Activated naive CD4-positive, alpha-beta T cell treated with anti-CD3 and anti-CD28 coated beads, Interleukin-2, amount 50 U/mL, for 24 hours (primary cell): ENCODE results near the gene USP49.
"Not testable (repeated sequence)": the region's sequence is repeated elsewhere in the genome, so short reads cannot be mapped to it uniquely, and the experiment has no call there.

Experiments
- H3K27ac Mint-ChIP-seq: one replicate; pipeline ENCODE4 v1.8.0; 2021; ENCODE audit warnings: mild to moderate bottlenecking, mixed read lengths
- H3K27me3 Mint-ChIP-seq: one replicate; pipeline ENCODE4 v1.8.0; 2021; ENCODE audit warnings: mixed read lengths
- H3K36me3 Mint-ChIP-seq: one replicate; pipeline ENCODE4 v1.8.0; 2021; ENCODE audit warnings: mixed read lengths
- H3K4me1 Mint-ChIP-seq: one replicate; pipeline ENCODE4 v1.8.0; 2021; ENCODE audit warnings: mixed read lengths
- H3K4me3 Mint-ChIP-seq: one replicate; pipeline ENCODE4 v1.8.0; 2021; ENCODE audit warnings: mild to moderate bottlenecking, mixed read lengths
- H3K9me3 Mint-ChIP-seq: one replicate; pipeline ENCODE4 v1.8.0; 2021; ENCODE audit warnings: mixed read lengths

USP49 gene

DNA sequence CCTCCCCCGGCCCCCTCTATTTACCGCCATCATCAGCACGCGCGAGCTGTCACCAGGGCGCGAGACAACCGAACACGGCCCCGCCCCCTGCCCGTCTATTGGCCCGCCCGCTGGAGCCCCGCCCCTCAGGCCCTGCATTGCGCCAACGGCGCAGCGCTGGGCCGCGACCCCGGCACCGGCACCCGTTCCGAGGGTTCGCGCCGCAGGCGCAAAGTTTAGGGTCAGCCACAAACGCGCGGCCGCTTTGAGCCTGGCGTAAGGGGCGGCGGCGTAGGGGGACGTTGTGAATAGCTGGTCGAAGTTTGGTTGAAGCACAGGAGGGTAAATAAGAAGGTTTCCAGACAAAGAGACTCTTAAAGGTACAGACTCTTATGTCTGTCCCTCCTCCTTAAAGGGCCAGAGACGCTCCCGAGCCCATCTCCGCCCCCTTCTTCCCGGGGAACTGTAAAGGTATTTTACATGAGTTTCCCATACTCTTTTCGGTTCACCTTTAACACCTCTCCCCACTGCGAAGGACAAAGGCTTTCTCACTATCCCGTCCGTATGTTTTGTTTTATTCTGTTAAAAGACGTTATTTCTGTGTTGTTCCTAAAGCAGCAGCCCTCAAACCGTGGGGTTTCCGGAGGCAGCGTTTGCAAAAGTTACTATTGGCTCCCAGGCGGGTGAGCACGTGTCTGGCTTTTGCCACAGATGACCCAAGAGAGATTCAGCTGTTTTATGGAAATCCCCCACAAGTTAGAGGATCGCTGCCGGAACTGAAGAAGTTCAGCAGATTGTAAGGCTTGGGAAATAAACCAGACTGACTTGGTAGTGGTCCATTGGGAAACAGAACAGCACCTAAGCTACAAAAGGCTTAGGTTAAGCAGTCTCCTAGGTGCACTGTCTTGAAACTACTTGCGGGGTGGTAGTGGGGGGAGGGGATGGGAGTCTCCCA, at the start of gene USP49:
TSS of gene USP49 (minus strand) at position 76 of the 934 bp plus-strand sequence. CDS start 88,392 bp downstream, outside the sequence.
- H3K27me3 Mint-ChIP-seq: no peaks in the 10 kb centered on the region
- H3K9me3 Mint-ChIP-seq: no peaks in the 10 kb centered on the region
- no peak within 1 kb of the TSS for H3K4me3 Mint-ChIP-seq
- peak within 1 kb of the TSS; percentile 97 for H3K27ac Mint-ChIP-seq
- H3K4me1 Mint-ChIP-seq: peaks cover 12% of the 10 kb centered on the region
- H3K36me3 Mint-ChIP-seq: no peaks in the 10 kb centered on the region

DNA sequence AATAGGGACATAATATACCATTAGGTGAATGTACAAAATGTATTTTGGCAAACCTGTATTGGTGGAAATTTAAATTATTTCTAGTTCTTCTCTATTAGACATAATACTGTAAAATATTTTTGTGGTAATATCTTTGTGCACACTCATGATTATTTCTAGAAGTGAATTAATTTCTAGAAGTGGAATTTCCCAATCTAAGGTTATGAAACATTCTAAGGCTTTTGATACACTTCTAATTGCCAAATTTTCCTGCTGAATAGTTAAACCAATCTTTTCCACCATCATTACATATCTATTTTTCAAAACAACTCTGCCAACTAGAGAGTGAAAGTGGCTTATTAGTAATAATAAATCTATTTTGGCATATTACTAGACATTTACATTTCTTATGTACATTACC, 48.3 kb upstream of the USP49 start:
- peaks cover 55% of the 10 kb centered on the region for H3K4me1 Mint-ChIP-seq
- no peak overlapping the region for H3K4me3 Mint-ChIP-seq
- H3K36me3 Mint-ChIP-seq: peaks cover 14% of the 10 kb centered on the region
- no peaks in the 10 kb centered on the region for H3K27me3 Mint-ChIP-seq
- no peaks in the 10 kb centered on the region for H3K9me3 Mint-ChIP-seq
- peak overlapping the region; percentile 55 for H3K27ac Mint-ChIP-seq

DNA sequence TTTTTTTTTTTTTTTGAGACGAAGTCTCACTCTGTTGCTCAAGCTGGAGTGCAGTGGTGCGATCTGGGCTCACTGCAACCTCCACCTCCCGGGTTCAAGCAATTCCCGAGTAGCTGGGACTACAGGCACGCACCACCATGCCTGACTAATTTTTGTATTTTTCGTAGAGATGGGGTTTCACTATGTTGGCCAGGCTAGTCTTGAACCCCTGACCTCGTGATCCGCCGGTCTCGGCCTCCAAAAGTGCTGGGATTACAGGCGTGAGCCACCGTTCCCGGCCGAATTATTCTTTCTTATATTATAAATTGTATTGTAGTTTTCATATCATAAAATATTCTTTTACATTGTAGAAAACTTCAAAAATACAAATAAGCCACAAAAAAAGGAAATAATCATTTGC, 47.7 kb upstream of the USP49 start:
- Mint-ChIP-seq H3K4me1 (peaks cover 56% of the 10 kb centered on the region), H3K36me3 (peaks cover 14% of the 10 kb centered on the region)
- H3K4me3 Mint-ChIP-seq, H3K9me3 Mint-ChIP-seq, H3K27ac Mint-ChIP-seq, H3K27me3 Mint-ChIP-seq: not testable (repeated sequence)

DNA sequence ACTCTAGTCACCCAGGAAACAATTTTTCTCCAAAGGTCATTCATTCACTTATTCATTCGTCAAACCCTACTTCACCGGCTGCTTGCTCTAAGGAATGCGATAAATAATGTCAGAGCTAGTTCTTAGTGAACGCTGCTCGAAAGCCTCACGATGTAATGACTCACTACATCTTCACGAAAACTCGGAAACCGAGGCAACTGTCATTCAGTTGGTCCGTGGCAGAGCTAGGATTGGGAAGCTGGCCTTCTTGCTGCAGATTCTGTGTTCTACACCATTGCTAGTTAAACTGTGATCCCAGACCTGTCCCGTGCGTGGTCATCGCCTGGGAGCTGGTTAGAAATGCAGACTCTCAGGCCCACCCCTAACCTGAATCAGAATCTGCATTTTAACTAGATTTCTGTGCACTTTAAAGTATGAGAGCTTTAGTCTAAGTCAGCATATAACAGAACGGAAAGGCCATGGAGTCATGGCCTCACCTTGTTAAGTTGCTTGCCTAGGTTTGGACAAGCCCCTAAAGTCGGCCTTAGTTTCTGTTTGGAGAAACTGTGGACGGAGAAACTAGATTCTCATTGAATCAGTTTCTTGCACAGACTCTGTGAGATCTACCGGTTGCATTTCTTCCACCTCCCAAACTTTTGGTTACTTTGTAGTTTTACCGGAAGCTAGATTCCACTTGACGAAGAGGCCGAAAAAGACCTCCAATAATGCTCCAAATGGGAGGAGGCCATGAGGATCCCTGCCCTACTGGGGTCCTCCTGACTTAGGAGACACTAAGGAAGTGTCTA, 47.1 kb upstream of the USP49 start:
- peaks cover 17% of the 10 kb centered on the region for H3K36me3 Mint-ChIP-seq
- peak overlapping the region; percentile 94 for H3K4me3 Mint-ChIP-seq
- H3K27me3 Mint-ChIP-seq: no peaks in the 10 kb centered on the region
- H3K9me3 Mint-ChIP-seq: no peaks in the 10 kb centered on the region
- H3K27ac Mint-ChIP-seq: peak overlapping the region; percentile 97
- peaks cover 56% of the 10 kb centered on the region for H3K4me1 Mint-ChIP-seq

DNA sequence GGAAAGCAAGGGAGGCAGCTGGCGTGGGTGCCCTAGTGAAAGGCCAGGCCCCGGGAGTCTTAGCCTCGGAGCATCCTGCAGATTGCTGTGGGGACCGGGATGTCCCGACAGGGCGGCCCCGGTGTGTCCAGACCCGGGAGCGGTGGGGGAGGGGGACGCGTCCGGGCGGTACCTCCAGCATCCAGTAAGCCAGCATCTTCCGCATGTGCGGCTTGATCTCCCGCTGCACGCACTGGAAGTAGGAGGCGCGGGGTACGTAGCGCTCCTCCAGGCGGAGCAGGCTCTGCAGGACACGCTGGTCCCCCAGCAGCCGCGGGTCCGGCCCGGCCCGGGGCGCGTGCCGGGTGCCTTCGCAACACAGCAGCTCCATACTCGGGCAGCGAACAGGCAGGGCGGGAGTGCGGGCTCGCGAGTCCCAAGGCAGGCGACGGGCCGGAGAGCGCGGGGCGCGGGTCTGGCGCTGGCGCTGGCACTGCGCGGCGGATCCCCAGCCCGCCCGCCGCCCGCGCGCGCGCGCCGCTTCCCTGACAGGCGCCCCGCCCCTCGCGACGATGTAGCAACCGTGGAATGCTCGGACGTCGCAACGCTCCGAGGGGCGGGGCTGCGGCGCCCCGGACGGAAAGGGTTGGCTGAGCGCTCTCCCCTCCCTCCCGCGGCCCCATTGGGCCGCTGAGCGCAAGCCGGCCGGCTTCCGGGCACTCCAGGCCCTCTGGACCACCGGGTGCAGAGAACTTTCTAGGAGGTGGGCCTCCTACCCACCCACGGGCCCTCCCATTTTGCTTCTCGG, 46.3 kb upstream of the USP49 start, which contains the start of gene CCND3:
TSS of gene CCND3 (minus strand) at position 529 of the 787 bp plus-strand sequence. CDS start at position 370, 159 bp downstream.
- Mint-ChIP-seq H3K9me3 (no peaks in the 10 kb centered on the region), H3K27ac (peak within 1 kb of the TSS; percentile 97), H3K27me3 (no peaks in the 10 kb centered on the region), H3K4me3 (peak within 1 kb of the TSS; percentile 94), H3K36me3 (peaks cover 21% of the 10 kb centered on the region), H3K4me1 (peaks cover 59% of the 10 kb centered on the region)

DNA sequence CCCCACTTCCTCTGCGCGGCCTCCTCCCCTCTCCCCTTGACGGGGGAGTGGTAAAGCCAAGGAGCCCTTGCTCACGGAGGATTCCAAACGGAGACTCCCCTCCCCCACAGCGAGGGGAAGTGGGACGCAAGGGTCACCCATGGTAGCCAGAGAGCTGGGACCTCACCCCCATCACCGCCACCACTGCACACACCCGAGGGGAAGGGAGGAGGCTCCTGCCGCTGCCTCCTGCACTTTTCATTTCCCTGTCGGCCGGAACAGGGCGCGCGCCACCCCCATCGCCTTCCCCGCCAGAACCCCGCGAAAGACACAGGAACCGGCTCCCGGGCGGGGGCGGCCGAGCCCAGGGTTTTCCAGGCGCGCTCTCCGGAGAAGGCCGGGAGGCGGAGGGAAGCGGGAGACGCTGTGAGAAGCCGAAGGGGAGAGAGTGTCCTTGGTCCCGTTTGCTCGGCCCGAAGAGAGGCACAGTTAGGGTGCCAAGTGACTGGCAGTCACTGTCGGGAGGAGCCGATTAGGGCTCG, 45.6 kb upstream of the USP49 start:
- H3K27ac Mint-ChIP-seq: peak overlapping the region; percentile 94
- H3K4me1 Mint-ChIP-seq: peaks cover 61% of the 10 kb centered on the region
- no peaks in the 10 kb centered on the region for H3K9me3 Mint-ChIP-seq
- peaks cover 23% of the 10 kb centered on the region for H3K36me3 Mint-ChIP-seq
- peak overlapping the region; percentile 91 for H3K4me3 Mint-ChIP-seq
- no peaks in the 10 kb centered on the region for H3K27me3 Mint-ChIP-seq

DNA sequence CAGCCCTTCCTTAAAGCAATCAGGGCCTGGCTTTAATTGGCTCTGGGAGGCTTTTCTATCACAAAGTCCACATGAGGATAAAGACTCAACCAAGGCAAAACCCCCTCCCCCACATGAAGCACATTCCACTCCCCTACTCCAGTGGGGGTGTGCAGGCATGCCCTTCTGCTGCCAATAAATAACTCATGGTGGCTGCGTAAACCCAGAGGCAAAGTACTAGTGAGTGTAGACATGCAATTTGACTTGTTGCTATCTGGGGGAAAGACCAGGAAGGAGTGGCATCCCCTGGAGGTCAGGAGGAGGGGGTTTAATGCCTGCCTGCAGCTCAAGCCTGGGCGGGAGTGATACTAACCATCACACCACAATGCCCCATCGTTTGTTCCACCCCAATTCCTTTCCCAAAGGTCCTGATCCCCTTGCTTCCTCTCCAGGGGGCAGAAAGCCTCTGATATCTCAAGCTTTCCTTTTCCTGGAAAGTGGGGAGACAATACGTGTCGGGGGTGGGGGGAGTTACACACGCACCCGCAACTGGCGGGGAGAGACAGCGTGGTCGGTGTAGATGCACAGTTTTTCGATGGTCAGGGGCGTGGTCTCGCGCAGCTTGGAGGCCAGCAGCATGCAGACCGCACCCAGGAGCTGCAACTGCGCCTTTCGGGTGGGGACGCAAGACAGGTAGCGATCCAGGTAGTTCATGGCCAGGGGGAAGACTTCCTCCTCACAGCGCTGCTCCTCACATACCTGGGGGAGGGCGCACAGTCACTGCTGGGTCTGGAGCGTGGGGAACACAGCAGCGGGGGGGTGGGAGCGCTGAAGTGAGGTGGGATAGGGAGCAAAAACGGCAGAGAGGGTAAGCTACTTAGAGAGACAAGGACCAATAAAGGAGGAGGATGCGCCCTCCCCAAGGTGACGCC, 44.9 kb upstream of the USP49 start:
- H3K27me3 Mint-ChIP-seq: no peaks in the 10 kb centered on the region
- peaks cover 66% of the 10 kb centered on the region for H3K4me1 Mint-ChIP-seq
- H3K36me3 Mint-ChIP-seq: peaks cover 23% of the 10 kb centered on the region
- H3K9me3 Mint-ChIP-seq: no peaks in the 10 kb centered on the region
- peak overlapping the region; percentile 91 for H3K4me3 Mint-ChIP-seq
- H3K27ac Mint-ChIP-seq: peak overlapping the region; percentile 94

DNA sequence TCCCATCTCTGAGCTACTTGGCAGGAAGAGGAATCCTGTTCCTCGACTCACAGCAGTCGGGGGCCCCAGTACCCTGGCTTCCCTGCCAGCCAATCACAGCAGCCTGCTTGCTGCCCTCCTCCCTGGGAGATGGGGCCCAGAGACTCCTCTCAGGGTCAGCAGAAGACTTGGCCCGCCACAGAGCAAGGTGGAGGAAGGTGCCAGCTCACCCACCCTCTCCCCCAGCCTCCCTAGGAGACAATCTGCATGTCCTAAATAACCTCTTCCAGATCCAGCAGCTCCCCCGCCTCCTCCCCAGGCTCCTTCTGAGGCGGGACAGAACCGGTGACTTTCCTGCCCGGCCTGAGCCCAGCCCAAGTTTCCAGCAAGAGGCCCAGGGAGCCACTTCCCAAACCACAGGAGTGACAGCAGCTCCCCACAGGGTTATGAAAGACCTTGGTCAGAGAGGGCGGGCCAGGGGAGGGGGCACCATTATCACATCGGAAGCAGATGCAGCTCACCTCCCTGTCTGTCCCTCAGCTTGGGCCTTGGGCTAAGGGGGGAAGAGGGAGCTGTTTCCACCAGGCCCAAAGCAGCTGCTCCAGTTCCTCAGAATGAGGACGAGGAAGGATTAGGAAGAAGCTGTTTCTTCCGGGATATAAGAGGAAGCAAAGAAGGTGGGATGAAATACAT, 44.1 kb upstream of the USP49 start:
- Mint-ChIP-seq H3K4me1 (peaks cover 68% of the 10 kb centered on the region), H3K27me3 (no peaks in the 10 kb centered on the region), H3K9me3 (no peaks in the 10 kb centered on the region), H3K4me3 (peak overlapping the region; percentile 91), H3K36me3 (peaks cover 29% of the 10 kb centered on the region), H3K27ac (peak overlapping the region; percentile 96)

DNA sequence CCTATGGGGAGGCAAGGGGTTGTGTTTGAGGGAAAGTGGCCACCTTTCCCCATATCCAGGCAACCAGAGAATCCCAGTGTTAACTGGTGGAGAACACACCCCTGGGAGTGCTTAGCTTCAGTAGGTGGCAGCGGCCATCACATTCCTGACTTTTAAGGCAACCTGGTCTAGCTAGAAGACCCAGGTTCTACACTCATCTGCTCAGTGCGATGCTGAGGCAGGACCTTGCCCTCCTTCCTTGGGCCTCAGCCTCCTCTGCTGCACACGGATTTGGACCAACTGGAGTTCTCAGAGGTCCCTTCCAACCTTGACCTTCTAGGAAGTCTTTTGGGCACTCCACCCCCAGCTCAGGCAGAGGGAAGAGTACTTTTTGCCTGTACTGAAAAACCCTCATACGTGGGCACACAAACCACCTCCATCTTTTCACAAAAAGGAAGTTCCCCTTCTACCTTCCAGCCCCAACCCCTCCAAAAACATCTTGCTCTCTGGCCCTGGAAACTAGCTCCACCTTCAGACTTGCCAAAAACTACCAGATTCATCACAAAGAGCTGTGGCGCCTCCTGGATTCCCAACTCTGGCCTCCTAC, 43.5 kb upstream of the USP49 start:
- peaks cover 69% of the 10 kb centered on the region for H3K4me1 Mint-ChIP-seq
- peaks cover 30% of the 10 kb centered on the region for H3K36me3 Mint-ChIP-seq
- H3K27ac Mint-ChIP-seq: peak overlapping the region; percentile 96
- peak overlapping the region; percentile 91 for H3K4me3 Mint-ChIP-seq
- H3K9me3 Mint-ChIP-seq: no peaks in the 10 kb centered on the region
- H3K27me3 Mint-ChIP-seq: no peaks in the 10 kb centered on the region

DNA sequence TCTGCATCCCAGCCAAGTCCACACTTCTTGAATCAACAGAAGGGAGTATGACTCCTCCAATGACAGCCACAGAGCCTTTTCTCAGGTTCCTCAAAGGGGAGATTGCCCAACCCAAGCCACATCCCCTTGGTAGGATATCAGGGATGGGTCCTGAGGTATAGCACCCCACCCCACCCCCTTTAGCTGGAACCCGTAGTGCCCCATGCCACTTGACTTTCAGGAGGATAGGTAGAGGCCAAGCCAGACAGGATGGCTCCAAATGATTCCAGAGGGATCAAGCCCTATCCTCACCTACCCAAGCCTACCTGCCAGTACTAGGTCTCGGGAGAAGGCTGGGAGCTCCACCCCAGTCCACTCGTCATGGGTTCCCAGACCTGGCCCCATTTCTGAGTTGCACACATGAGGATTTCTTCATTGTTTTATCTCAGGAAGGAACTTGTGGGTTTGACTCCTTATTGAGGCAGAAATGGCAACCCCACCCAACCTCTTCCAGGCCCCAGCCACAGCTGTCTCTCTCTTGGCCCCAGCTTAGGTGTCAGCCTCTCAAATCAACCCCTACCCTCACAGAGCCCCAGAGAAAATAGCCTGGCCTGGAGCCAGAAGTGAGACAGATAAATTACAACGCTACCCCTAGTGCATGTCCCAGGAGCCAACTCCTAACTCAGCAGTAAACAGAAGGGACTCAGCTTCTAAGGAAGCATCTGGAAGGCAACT, 42.8 kb upstream of the USP49 start:
- peak overlapping the region; percentile 96 for H3K27ac Mint-ChIP-seq
- peak overlapping the region; percentile 91 for H3K4me3 Mint-ChIP-seq
- H3K9me3 Mint-ChIP-seq: no peaks in the 10 kb centered on the region
- H3K4me1 Mint-ChIP-seq: peaks cover 67% of the 10 kb centered on the region
- H3K27me3 Mint-ChIP-seq: no peaks in the 10 kb centered on the region
- H3K36me3 Mint-ChIP-seq: peaks cover 31% of the 10 kb centered on the region

DNA sequence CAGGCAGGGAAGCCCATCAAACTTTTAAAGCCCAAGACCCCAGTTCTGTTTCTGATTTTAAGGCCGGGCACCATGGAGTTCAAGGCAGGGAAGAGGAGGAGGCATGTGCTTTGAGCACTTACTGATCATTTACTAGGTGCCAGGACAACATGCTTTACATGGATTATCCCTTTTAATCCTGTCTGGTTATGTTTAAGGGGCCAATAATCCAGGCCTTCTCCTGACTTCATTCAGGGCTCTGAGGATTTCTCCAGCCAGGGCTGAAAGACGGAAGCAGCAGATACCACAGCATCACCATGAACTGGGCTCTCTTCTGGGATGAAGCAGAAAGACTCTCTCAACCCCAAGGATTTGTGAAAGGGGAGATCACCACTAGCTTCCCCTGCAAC, 42.3 kb upstream of the USP49 start:
- Mint-ChIP-seq H3K27ac (peak overlapping the region; percentile 81), H3K4me3 (peak overlapping the region; percentile 91), H3K9me3 (no peaks in the 10 kb centered on the region), H3K4me1 (peaks cover 66% of the 10 kb centered on the region), H3K27me3 (no peaks in the 10 kb centered on the region), H3K36me3 (peaks cover 33% of the 10 kb centered on the region)

DNA sequence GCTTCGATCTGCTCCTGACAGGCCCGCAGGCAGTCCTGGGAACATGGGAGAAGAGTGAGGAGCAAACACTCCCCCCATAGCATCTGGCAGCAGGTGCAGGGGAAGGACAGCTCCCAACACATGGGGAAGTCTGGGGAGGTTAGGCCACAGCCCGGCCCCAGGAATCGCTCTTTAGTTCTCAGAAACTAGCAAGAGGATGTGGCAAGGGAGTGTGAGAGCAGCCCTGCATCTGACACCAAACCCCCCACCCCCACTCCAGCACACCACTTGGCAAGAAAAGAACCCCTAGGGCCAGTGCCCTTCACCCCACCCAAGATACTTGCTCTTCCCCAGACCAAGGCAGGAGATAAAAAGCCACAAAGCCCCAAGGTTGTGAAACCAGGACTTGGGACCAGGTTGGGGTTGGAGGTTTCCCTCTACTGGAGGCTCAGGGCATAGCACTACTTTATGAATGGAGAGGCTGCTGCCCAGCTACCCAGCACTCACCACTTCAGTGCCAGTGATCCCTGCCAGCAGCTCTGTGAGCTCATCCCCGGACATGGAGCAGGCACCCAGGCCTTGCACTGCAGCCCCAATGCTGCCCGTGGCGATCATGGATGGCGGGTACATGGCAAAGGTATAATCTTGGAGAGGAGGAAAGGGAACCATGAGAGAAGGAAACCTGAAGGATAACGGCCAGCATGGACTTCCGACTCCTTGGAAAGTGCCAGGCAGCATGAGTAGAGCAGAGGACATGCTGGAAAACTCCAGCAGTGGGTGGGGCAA, 41.1 kb upstream of the USP49 start:
- Mint-ChIP-seq H3K4me1 (peaks cover 60% of the 10 kb centered on the region), H3K27me3 (no peaks in the 10 kb centered on the region), H3K4me3 (peak overlapping the region; percentile 88), H3K36me3 (peaks cover 33% of the 10 kb centered on the region), H3K27ac (peak overlapping the region; percentile 94), H3K9me3 (no peaks in the 10 kb centered on the region)
